Measurements from ENCODE around the gene IL23R.

DNA sequence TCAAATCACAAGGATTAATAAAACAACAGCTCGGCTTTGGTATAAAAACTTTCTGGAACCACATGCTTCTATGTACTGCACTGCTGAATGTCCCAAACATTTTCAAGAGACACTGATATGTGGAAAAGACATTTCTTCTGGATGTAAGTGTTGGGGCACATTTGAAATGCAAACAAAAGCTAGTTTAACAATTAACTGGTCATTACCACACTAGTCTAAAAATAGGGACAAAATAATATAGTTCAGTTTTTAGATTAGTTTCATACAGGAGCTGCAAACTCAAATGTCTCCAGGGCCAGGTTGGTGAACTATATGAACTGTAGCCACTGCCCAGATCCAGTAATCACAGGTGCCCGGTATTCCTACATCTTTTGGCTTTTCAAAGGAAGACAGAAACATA is 3.2 kb downstream of the IL23R start:
- TF ChIP-seq, protein P1, sequence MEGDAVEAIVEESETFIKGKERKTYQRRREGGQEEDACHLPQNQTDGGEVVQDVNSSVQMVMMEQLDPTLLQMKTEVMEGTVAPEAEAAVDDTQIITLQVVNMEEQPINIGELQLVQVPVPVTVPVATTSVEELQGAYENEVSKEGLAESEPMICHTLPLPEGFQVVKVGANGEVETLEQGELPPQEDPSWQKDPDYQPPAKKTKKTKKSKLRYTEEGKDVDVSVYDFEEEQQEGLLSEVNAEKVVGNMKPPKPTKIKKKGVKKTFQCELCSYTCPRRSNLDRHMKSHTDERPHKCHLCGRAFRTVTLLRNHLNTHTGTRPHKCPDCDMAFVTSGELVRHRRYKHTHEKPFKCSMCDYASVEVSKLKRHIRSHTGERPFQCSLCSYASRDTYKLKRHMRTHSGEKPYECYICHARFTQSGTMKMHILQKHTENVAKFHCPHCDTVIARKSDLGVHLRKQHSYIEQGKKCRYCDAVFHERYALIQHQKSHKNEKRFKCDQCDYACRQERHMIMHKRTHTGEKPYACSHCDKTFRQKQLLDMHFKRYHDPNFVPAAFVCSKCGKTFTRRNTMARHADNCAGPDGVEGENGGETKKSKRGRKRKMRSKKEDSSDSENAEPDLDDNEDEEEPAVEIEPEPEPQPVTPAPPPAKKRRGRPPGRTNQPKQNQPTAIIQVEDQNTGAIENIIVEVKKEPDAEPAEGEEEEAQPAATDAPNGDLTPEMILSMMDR (IDR thresholded peaks at IDR 0.05; ENCODE audit: low read depth, low read length, missing input control) = no peak
- no peak for TF ChIP-seq RAD21 (IDR thresholded peaks at IDR 0.05)
- TF ChIP-seq, protein P2, sequence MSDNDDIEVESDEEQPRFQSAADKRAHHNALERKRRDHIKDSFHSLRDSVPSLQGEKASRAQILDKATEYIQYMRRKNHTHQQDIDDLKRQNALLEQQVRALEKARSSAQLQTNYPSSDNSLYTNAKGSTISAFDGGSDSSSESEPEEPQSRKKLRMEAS (IDR thresholded peaks at IDR 0.05) = no peak
- peak; percentile 24 for TF ChIP-seq YY1 (IDR thresholded peaks at IDR 0.05)
- TF ChIP-seq SP1 (IDR thresholded peaks at IDR 0.05) = no peak
- no peak for TF ChIP-seq EGR1 (IDR thresholded peaks at IDR 0.05; ENCODE audit: low read depth in 2 of 2)
- TF ChIP-seq, protein P3, sequence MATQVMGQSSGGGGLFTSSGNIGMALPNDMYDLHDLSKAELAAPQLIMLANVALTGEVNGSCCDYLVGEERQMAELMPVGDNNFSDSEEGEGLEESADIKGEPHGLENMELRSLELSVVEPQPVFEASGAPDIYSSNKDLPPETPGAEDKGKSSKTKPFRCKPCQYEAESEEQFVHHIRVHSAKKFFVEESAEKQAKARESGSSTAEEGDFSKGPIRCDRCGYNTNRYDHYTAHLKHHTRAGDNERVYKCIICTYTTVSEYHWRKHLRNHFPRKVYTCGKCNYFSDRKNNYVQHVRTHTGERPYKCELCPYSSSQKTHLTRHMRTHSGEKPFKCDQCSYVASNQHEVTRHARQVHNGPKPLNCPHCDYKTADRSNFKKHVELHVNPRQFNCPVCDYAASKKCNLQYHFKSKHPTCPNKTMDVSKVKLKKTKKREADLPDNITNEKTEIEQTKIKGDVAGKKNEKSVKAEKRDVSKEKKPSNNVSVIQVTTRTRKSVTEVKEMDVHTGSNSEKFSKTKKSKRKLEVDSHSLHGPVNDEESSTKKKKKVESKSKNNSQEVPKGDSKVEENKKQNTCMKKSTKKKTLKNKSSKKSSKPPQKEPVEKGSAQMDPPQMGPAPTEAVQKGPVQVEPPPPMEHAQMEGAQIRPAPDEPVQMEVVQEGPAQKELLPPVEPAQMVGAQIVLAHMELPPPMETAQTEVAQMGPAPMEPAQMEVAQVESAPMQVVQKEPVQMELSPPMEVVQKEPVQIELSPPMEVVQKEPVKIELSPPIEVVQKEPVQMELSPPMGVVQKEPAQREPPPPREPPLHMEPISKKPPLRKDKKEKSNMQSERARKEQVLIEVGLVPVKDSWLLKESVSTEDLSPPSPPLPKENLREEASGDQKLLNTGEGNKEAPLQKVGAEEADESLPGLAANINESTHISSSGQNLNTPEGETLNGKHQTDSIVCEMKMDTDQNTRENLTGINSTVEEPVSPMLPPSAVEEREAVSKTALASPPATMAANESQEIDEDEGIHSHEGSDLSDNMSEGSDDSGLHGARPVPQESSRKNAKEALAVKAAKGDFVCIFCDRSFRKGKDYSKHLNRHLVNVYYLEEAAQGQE (IDR thresholded peaks at IDR 0.05) = no peak
- no peak for TF ChIP-seq JUND (IDR thresholded peaks at IDR 0.05)
- TF ChIP-seq TAF1 (conservative IDR thresholded peaks at IDR 0.05) = no peak
- TF ChIP-seq HNF4A (conservative IDR thresholded peaks at IDR 0.05) = no peak

Measured in liver (tissue), 3 donors.